AG10803 (cell line): ENCODE data around the gene EPB41L4A.

Experiments used
- DNase-seq: peaks from one replicate; pipeline ENCODE4 v3.0.0; 2010; ENCODE audit warnings: low read depth
- H3K4me3 ChIP-seq: 2 replicates; pipeline ENCODE4 v1.5.1; 2011; ENCODE audit warnings: mild to moderate bottlenecking, low read length, control low read depth
- TF ChIP-seq, protein P1 (sequence below): conservative IDR thresholded peaks from 2 replicates; pipeline ENCODE4 v1.5.1; 2011; ENCODE audit warnings: mild to moderate bottlenecking, low read length, control low read depth, inconsistent platforms

EPB41L4A gene

DNA sequence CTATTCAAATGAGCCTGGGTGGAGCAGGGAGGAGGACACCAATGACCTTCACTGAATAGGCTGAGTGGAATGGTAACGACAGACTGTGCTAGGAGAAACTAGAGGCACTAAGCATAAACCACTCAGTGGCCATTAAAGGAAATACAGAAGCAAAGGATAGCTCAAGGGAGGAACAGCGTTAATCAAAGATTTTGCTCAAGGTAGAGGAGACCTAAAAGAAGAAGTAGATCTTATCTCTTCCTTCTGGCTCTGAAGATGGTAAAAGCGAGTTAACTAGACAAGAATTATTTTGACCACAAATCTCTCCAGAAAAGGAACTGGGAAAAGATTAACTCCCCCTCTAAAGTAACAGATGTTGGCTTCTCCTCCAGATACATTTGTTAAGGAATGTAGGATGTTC, 299.6 kb downstream of the EPB41L4A start:
- H3K4me3 ChIP-seq = no peak overlapping the region
- DNase-seq = no peak
- TF ChIP-seq, protein P1, sequence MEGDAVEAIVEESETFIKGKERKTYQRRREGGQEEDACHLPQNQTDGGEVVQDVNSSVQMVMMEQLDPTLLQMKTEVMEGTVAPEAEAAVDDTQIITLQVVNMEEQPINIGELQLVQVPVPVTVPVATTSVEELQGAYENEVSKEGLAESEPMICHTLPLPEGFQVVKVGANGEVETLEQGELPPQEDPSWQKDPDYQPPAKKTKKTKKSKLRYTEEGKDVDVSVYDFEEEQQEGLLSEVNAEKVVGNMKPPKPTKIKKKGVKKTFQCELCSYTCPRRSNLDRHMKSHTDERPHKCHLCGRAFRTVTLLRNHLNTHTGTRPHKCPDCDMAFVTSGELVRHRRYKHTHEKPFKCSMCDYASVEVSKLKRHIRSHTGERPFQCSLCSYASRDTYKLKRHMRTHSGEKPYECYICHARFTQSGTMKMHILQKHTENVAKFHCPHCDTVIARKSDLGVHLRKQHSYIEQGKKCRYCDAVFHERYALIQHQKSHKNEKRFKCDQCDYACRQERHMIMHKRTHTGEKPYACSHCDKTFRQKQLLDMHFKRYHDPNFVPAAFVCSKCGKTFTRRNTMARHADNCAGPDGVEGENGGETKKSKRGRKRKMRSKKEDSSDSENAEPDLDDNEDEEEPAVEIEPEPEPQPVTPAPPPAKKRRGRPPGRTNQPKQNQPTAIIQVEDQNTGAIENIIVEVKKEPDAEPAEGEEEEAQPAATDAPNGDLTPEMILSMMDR = no peak

GRCh38 chr5:112117551-112117950, 301.5 kb downstream of the EPB41L4A start:
- no peak overlapping the region for H3K4me3 ChIP-seq
- DNase-seq = no peak
- TF ChIP-seq, protein P1 = no peak

- H3K4me3 ChIP-seq = no peak overlapping the region
- DNase-seq = no peak
- TF ChIP-seq, protein P1 = no peak
These were observed 302.7 kb downstream of the EPB41L4A start for GRCh38 chr5:112116371-112116770.

- no peak overlapping the region for H3K4me3 ChIP-seq
- DNase-seq = no peak
- TF ChIP-seq, protein P1 = no peak
These were observed 305.5 kb downstream of the EPB41L4A start for GRCh38 chr5:112113565-112113964.
